A549 (cell line): ENCODE results near the gene GSK3A. TPM values are rescaled to one million over a fixed set of nuclear protein-coding genes. Genes with fewer than 3 reads are reported as not detected.

Experiments used
- ATAC-seq, 2 experiments: fragments of 200-7000 bp in 1 of 2; fragments of >200 bp in 1 of 2; cut with Nextera tagmentation in 1 of 2; cut with Tn5 transposase in 1 of 2; 3 replicates each; pipeline versions ENCODE4 v1.8.0 to v1.9.1; 2018 to 2020; ENCODE audit warnings: mild to moderate bottlenecking in 1 of 2, moderate library complexity in 1 of 2
- CTCF ChIA-PET: fragments of 300-600 bp; sonication (Branson Sonifier 250); formaldehyde crosslinking; extraction: SDS; loops from one replicate; lab custom pipeline; 2021; ENCODE audit warnings: antibody characterized with exemption, inconsistent platforms; lab: Yijun Ruan, JAX
- POLR2A ChIA-PET: fragments of 350-600 bp; formaldehyde crosslinking; extraction: SDS; loops from one replicate; lab custom pipeline; 2021; ENCODE audit warnings: antibody characterized with exemption, inconsistent platforms; lab: Yijun Ruan, JAX
- DNase-seq, 2 experiments: peaks; one replicate each; pipeline versions ENCODE4 v3.0.0 to v3.0.0-alpha.2; 2011 to 2016; ENCODE audit warnings: low read depth in 1 of 2, low spot score in 1 of 2
- FAIRE-seq: peaks from 2 replicates; lab custom pipeline; 2011; peaks lifted over from hg19 to GRCh38; lab: Jason Lieb, UNC
- H3K27ac ChIP-seq, 2 experiments: fragments of >200 bp; sonication (Bioruptor Twin); formaldehyde crosslinking; 3 replicates each; pipeline ENCODE4 v1.5.1; 2016 to 2017
- H3K4me1 ChIP-seq: fragments of >200 bp; sonication (Bioruptor Twin); formaldehyde crosslinking; 3 replicates; pipeline ENCODE4 v1.6.1; 2016
- H3K4me2 ChIP-seq: fragments of >200 bp; sonication (Bioruptor Twin); formaldehyde crosslinking; 3 replicates; pipeline ENCODE4 v1.6.1; 2016
- H3K4me3 ChIP-seq: fragments of >200 bp; sonication (Bioruptor Twin); formaldehyde crosslinking; 3 replicates; pipeline ENCODE4 v1.5.1; 2016
- H3K9me3 ChIP-seq: fragments of >200 bp; sonication (Bioruptor Twin); formaldehyde crosslinking; 3 replicates; pipeline ENCODE4 v1.6.1; 2016
- BHLHE40 ChIP-seq: IDR thresholded peaks from 2 replicates; pipeline ENCODE4 v1.6.1; 2012; ENCODE audit warnings: low read depth, low read length, inconsistent platforms
- CBX2 ChIP-seq: fragments of 200-600 bp; sonication (generic); IDR thresholded peaks from 2 replicates; pipeline ENCODE4 v1.6.1; 2016; ENCODE audit warnings: low read depth, mild to moderate bottlenecking, borderline replicate concordance
- CBX8 ChIP-seq: fragments of 200-600 bp; sonication (generic); IDR thresholded peaks from 2 replicates; pipeline ENCODE4 v1.6.1; 2016
- CHD2 ChIP-seq: fragments of 150-350 bp; IDR thresholded peaks from 2 replicates; pipeline ENCODE4 v1.6.1; 2014; ENCODE audit warnings: low read length; ENCODE audit not compliant: partially characterized antibody
- EHF ChIP-seq: fragments of 250-450 bp; sonication (Bioruptor Pico); IDR thresholded peaks from 2 replicates; pipeline ENCODE4 v1.5.0; 2020; ENCODE audit warnings: mild to moderate bottlenecking
- EHMT2 ChIP-seq: fragments of 200-600 bp; sonication (generic); IDR thresholded peaks from 2 replicates; pipeline ENCODE4 v1.6.1; 2016; ENCODE audit warnings: antibody characterized with exemption, low read depth, mild to moderate bottlenecking, moderate library complexity
- EP300 ChIP-seq, 2 experiments: fragments of >200 bp; sonication (Bioruptor Twin); formaldehyde crosslinking; IDR thresholded peaks; 2 replicates in 1 of 2; 3 replicates in 1 of 2; pipeline ENCODE4 v1.6.1; 2016 to 2017
- FOSB ChIP-seq: fragments of 250-450 bp; sonication (Bioruptor Pico); IDR thresholded peaks from 2 replicates; pipeline ENCODE4 v1.5.0; 2020; ENCODE audit warnings: mild to moderate bottlenecking, moderate library complexity
- FOXS1 ChIP-seq: fragments of 250-450 bp; sonication (Bioruptor Pico); IDR thresholded peaks from 2 replicates; pipeline ENCODE4 v1.5.0; 2020; ENCODE audit warnings: mild to moderate bottlenecking, moderate library complexity
- HDAC2 ChIP-seq: fragments of 200-600 bp; sonication (generic); IDR thresholded peaks from 2 replicates; pipeline ENCODE4 v1.6.1; 2016
- HEYL ChIP-seq: fragments of 250-450 bp; sonication (Bioruptor Pico); IDR thresholded peaks from 2 replicates; pipeline ENCODE4 v1.8.0; 2021; ENCODE audit warnings: mild to moderate bottlenecking, moderate library complexity
- HOXA7 ChIP-seq: fragments of 250-450 bp; sonication (Bioruptor Pico); IDR thresholded peaks from 2 replicates; pipeline ENCODE4 v1.5.0; 2020; ENCODE audit warnings: mild to moderate bottlenecking, moderate library complexity
- HOXB5 ChIP-seq: fragments of 250-450 bp; sonication (Bioruptor Pico); IDR thresholded peaks from 2 replicates; pipeline ENCODE4 v1.5.0; 2020; ENCODE audit warnings: mild to moderate bottlenecking, moderate library complexity
- JUNB ChIP-seq: fragments of >200 bp; sonication (Bioruptor Twin); formaldehyde crosslinking; IDR thresholded peaks from 2 replicates; pipeline ENCODE4 v1.6.1; 2016
- KDM5A ChIP-seq: fragments of 200-600 bp; sonication (generic); IDR thresholded peaks from 2 replicates; pipeline ENCODE4 v1.6.1; 2016; ENCODE audit warnings: antibody characterized with exemption, mild to moderate bottlenecking
- MAFK ChIP-seq: fragments of 450-650 bp; IDR thresholded peaks from 2 replicates; pipeline ENCODE4 v1.6.1; 2014; ENCODE audit not compliant: partially characterized antibody
- MAZ ChIP-seq: fragments of 150-350 bp; IDR thresholded peaks from 2 replicates; pipeline ENCODE4 v1.6.1; 2014; ENCODE audit warnings: antibody characterized with exemption, low read depth, low read length, borderline replicate concordance
- PHF8 ChIP-seq: fragments of 200-600 bp; sonication (generic); IDR thresholded peaks from 2 replicates; pipeline ENCODE4 v1.6.1; 2016; ENCODE audit warnings: low read depth, mild to moderate bottlenecking, antibody characterized with exemption, moderate library complexity, borderline replicate concordance
- POLR2A ChIP-seq: IDR thresholded peaks from 2 replicates; pipeline ENCODE4 v1.6.1; 2012; ENCODE audit warnings: mild to moderate bottlenecking, low read length
- RAD21 ChIP-seq, 2 experiments: fragments of >200 bp in 1 of 2; sonication (Bioruptor Twin) in 1 of 2; formaldehyde crosslinking in 1 of 2; IDR thresholded peaks in 1 of 2; conservative IDR thresholded peaks in 1 of 2; 2 replicates in 1 of 2; 3 replicates in 1 of 2; pipeline ENCODE4 v1.6.1; 2012 to 2018; ENCODE audit warnings: inconsistent platforms in 1 of 2
- RARB ChIP-seq: fragments of 250-450 bp; sonication (Bioruptor Pico); IDR thresholded peaks from 2 replicates; pipeline ENCODE4 v1.8.0; 2021; ENCODE audit warnings: mild to moderate bottlenecking, moderate library complexity
- RFX5 ChIP-seq: fragments of 450-650 bp; IDR thresholded peaks from 2 replicates; pipeline ENCODE4 v1.7.1; 2014; ENCODE audit warnings: antibody characterized with exemption, mild to moderate bottlenecking, moderate library complexity
- SMC3 ChIP-seq: fragments of >200 bp; sonication (Bioruptor Twin); formaldehyde crosslinking; IDR thresholded peaks from 3 replicates; pipeline ENCODE4 v1.6.1; 2018; ENCODE audit warnings: inconsistent platforms
- TFCP2L1 ChIP-seq: fragments of 250-450 bp; sonication (Bioruptor Pico); IDR thresholded peaks from 2 replicates; pipeline ENCODE4 v1.5.0; 2021; ENCODE audit warnings: mild to moderate bottlenecking
- USF2 ChIP-seq: fragments of 450-650 bp; IDR thresholded peaks from 2 replicates; pipeline ENCODE4 v1.6.1; 2014; ENCODE audit warnings: antibody characterized with exemption
- WGBS: methylation state at CpG from one replicate; pipeline ENCODE4 v1.1.6; 2017; ENCODE audit errors: missing lambda C conversion rate; 5-methylcytosine and 5-hydroxymethylcytosine counted together
- polyA plus RNA-seq, 4 experiments: library from polyadenylated mRNA; depleted of rRNA in 3 of 4; stranded (reverse); fragments of >200 nt; fragmentation: RNase III in 1 of 4; extraction: RNeasy Plus Mini Kit Qiagen cat#74134 plus additional on column Dnase treatment in 1 of 4; gene quantifications; 2 replicates in 3 of 4; 3 replicates in 1 of 4; pipeline ENCODE4 v1.2.3, GENCODE V29; 2011 to 2017
- TF ChIP-seq, protein P1 (sequence below): fragments of >200 bp; sonication (Bioruptor Twin); formaldehyde crosslinking; IDR thresholded peaks from 3 replicates; pipeline ENCODE4 v1.5.1; 2016
- TF ChIP-seq, protein P2 (sequence below): fragments of 200-600 bp; sonication (generic); IDR thresholded peaks from 2 replicates; pipeline ENCODE4 v1.6.1; 2016; ENCODE audit warnings: antibody characterized with exemption, mild to moderate bottlenecking, moderate library complexity
- TF ChIP-seq, protein P3 (sequence below): IDR thresholded peaks from 2 replicates; pipeline ENCODE4 v1.6.1; 2012

Gene GSK3A
- polyA plus RNA-seq, 2 of the 4 experiments (the other 2 are of a cell fraction) = 55.2 to 85.1 TPM

DNA sequence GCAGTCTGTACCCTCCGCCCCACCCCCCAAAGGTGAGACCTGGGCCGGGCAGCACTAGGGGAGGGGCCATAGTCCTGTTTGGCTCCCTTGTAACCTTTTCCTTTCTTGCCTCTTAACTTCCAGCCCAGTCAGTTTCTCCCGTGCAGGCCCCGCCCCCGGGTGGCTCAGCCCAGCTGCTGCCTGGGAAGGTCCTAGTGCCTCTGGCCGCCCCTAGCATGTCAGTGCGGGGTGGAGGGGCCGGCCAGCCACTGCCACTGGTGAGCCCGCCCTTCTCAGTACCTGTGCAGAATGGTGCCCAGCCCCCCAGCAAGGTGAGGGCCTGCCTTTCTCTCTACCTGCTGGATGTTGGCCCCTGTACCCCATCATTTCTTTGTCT is 49.0 kb upstream of the GSK3A start:
- ATAC-seq (peak in 1 of 2 experiments; percentile 14; a peak in 3 of 6 replicates), DNase-seq (no peak), FAIRE-seq (no peak)
- 69% methylated on average over 9 of the region's 9 CpGs for WGBS
- CTCF ChIA-PET = interaction anchor here (0.5 to 23.7 kb wide), 12 partner anchors 9 to 209 kb away, joined by 3 to 616 read pairs (median 4); partner anchors contain the start of genes CIC, DEDD2, GSK3A and PAFAH1B3
- POLR2A ChIA-PET = no interaction called here
- H3K9me3 ChIP-seq = no peaks in the 10 kb centered on the region
- H3K4me3 ChIP-seq = no peak overlapping the region
- peaks cover 10% of the 10 kb centered on the region for H3K4me1 ChIP-seq
- no peak for TF ChIP-seq KDM5A
- TF ChIP-seq, protein P1, sequence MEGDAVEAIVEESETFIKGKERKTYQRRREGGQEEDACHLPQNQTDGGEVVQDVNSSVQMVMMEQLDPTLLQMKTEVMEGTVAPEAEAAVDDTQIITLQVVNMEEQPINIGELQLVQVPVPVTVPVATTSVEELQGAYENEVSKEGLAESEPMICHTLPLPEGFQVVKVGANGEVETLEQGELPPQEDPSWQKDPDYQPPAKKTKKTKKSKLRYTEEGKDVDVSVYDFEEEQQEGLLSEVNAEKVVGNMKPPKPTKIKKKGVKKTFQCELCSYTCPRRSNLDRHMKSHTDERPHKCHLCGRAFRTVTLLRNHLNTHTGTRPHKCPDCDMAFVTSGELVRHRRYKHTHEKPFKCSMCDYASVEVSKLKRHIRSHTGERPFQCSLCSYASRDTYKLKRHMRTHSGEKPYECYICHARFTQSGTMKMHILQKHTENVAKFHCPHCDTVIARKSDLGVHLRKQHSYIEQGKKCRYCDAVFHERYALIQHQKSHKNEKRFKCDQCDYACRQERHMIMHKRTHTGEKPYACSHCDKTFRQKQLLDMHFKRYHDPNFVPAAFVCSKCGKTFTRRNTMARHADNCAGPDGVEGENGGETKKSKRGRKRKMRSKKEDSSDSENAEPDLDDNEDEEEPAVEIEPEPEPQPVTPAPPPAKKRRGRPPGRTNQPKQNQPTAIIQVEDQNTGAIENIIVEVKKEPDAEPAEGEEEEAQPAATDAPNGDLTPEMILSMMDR = no peak
- no peak for TF ChIP-seq EHF (CRISPR knock-in tag)
- no peak for TF ChIP-seq MAFK
- no peak for TF ChIP-seq USF2
- no peak for TF ChIP-seq HDAC2
- TF ChIP-seq FOSB (CRISPR knock-in tag) = no peak
- TF ChIP-seq FOXS1 (CRISPR knock-in tag) = no peak
- TF ChIP-seq POLR2A = no peak
- no peak for TF ChIP-seq RARB (CRISPR knock-in tag)
- no peak for TF ChIP-seq CBX8
- no peak for TF ChIP-seq CHD2
- no peak for TF ChIP-seq RFX5
- TF ChIP-seq HEYL (CRISPR knock-in tag) = no peak
- no peak for TF ChIP-seq CBX2
- no peak for TF ChIP-seq TFCP2L1 (CRISPR knock-in tag)
- no peak for TF ChIP-seq BHLHE40
- no peak for TF ChIP-seq MAZ
- TF ChIP-seq, protein P2, sequence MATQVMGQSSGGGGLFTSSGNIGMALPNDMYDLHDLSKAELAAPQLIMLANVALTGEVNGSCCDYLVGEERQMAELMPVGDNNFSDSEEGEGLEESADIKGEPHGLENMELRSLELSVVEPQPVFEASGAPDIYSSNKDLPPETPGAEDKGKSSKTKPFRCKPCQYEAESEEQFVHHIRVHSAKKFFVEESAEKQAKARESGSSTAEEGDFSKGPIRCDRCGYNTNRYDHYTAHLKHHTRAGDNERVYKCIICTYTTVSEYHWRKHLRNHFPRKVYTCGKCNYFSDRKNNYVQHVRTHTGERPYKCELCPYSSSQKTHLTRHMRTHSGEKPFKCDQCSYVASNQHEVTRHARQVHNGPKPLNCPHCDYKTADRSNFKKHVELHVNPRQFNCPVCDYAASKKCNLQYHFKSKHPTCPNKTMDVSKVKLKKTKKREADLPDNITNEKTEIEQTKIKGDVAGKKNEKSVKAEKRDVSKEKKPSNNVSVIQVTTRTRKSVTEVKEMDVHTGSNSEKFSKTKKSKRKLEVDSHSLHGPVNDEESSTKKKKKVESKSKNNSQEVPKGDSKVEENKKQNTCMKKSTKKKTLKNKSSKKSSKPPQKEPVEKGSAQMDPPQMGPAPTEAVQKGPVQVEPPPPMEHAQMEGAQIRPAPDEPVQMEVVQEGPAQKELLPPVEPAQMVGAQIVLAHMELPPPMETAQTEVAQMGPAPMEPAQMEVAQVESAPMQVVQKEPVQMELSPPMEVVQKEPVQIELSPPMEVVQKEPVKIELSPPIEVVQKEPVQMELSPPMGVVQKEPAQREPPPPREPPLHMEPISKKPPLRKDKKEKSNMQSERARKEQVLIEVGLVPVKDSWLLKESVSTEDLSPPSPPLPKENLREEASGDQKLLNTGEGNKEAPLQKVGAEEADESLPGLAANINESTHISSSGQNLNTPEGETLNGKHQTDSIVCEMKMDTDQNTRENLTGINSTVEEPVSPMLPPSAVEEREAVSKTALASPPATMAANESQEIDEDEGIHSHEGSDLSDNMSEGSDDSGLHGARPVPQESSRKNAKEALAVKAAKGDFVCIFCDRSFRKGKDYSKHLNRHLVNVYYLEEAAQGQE = no peak
- H3K4me2 ChIP-seq = no peak overlapping the region
- no peak overlapping the region for H3K27ac ChIP-seq

GRCh38 chr19:42290523-42291434 is 48.4 kb upstream of the GSK3A start:
- Histone ChIP-seq H3K4me3 (no peak overlapping the region), H3K27ac (no peak overlapping the region), H3K4me2 (no peak overlapping the region), H3K4me1 (peaks cover 16% of the 10 kb centered on the region), H3K9me3 (no peaks in the 10 kb centered on the region)
- TF ChIP-seq SMC3 = peak; percentile 81
- TF ChIP-seq POLR2A = no peak; the same call in 1 of the 2 replicates
- no peak for TF ChIP-seq JUNB
- no peak for TF ChIP-seq EHMT2
- no peak for TF ChIP-seq HOXB5 (CRISPR knock-in tag)
- peak; percentile 76 to 78; a peak in 4 of 5 replicates for TF ChIP-seq RAD21 (conservative IDR thresholded peaks at IDR 0.05 in 1 of 2, IDR thresholded peaks at IDR 0.05 in 1 of 2)
- TF ChIP-seq PHF8 = no peak
- peak; percentile 87 for TF ChIP-seq MAZ
- TF ChIP-seq HOXA7 (CRISPR knock-in tag) = no peak
- TF ChIP-seq, protein P1 = peak; percentile 88
- no peak for TF ChIP-seq EP300 (IDR thresholded peaks at IDR 0.05)
- TF ChIP-seq, protein P3, sequence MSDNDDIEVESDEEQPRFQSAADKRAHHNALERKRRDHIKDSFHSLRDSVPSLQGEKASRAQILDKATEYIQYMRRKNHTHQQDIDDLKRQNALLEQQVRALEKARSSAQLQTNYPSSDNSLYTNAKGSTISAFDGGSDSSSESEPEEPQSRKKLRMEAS = peak; percentile 53; the same call in 1 of the 2 replicates
- FAIRE-seq (no peak), ATAC-seq (peak; percentile 48 to 83), DNase-seq (peak; percentile 79 to 95)
- WGBS = 79% methylated on average over 28 of the region's 31 CpGs
- CTCF ChIA-PET = interaction anchor here (0.8 to 23.7 kb wide), 14 partner anchors 10 to 177 kb away, joined by 3 to 616 read pairs (median 4); partner anchors contain the start of genes CIC, DEDD2, GSK3A and PAFAH1B3
- POLR2A ChIA-PET = no interaction called here
